Urothelium cell line (cell line): ENCODE data around the gene ZNF599.

Experiments
- DNase-seq: peaks from one replicate; pipeline ENCODE4 v3.0.0; 2011; ENCODE audit warnings: low spot score, mixed read lengths
- FAIRE-seq: peaks from 2 replicates; lab custom pipeline; 2011; peaks lifted over from hg19 to GRCh38; lab: Jason Lieb, UNC

Gene ZNF599

GRCh38 chr19:34757441-34757840, 15.6 kb downstream of the ZNF599 start:
- FAIRE-seq (no peak), DNase-seq (no peak)

GRCh38 chr19:34744896-34745690, 27.9 kb downstream of the ZNF599 start:
- FAIRE-seq (no peak), DNase-seq (no peak)

- FAIRE-seq (peak; percentile 75), DNase-seq (no peak)
Observed at GRCh38 chr19:34734537-34735103, 38.4 kb downstream of the ZNF599 start.

GRCh38 chr19:34733746-34734536, 39.1 kb downstream of the ZNF599 start, which contains the start of gene ZNF181:
Gene ZNF181, plus strand, starts transcription at chr19:34734243. Its CDS starts 795 bp downstream, at chr19:34735038.
- FAIRE-seq (no peak), DNase-seq (peak; percentile 93)

GRCh38 chr19:34733266-34733745, 39.7 kb downstream of the ZNF599 start:
- FAIRE-seq (no peak), DNase-seq (no peak)

GRCh38 chr19:34732612-34733211, 40.3 kb downstream of the ZNF599 start:
- FAIRE-seq (no peak), DNase-seq (no peak)

GRCh38 chr19:34731964-34732363, 41.1 kb downstream of the ZNF599 start:
- DNase-seq (no peak), FAIRE-seq (no peak)

- DNase-seq (no peak), FAIRE-seq (no peak)
Observed at GRCh38 chr19:34731019-34731829, 41.8 kb downstream of the ZNF599 start.

- no peak for FAIRE-seq
- no peak for DNase-seq
Observed at GRCh38 chr19:34725400-34725799, 47.6 kb downstream of the ZNF599 start.

GRCh38 chr19:34722353-34722752, 50.7 kb downstream of the ZNF599 start:
- no peak for FAIRE-seq
- no peak for DNase-seq

- FAIRE-seq (no peak), DNase-seq (no peak)
Observed at GRCh38 chr19:34715357-34715756, 57.7 kb downstream of the ZNF599 start.

GRCh38 chr19:34713262-34713637, 59.8 kb downstream of the ZNF599 start:
- DNase-seq = no peak
- no peak for FAIRE-seq

GRCh38 chr19:34712395-34713261, 60.4 kb downstream of the ZNF599 start:
- DNase-seq (peak; percentile 72), FAIRE-seq (peak; percentile 44)

GRCh38 chr19:34711890-34712289, 61.1 kb downstream of the ZNF599 start:
- no peak for FAIRE-seq
- no peak for DNase-seq
